Cerebellar cortex (tissue), 1 donor: ENCODE results near the gene CTNNA2.

ENCODE experiments used
- DNase-seq: peaks from one replicate; pipeline ENCODE4 v3.0.0-alpha.2; 2015; ENCODE audit warnings: low spot score

The CTNNA2 gene

DNA sequence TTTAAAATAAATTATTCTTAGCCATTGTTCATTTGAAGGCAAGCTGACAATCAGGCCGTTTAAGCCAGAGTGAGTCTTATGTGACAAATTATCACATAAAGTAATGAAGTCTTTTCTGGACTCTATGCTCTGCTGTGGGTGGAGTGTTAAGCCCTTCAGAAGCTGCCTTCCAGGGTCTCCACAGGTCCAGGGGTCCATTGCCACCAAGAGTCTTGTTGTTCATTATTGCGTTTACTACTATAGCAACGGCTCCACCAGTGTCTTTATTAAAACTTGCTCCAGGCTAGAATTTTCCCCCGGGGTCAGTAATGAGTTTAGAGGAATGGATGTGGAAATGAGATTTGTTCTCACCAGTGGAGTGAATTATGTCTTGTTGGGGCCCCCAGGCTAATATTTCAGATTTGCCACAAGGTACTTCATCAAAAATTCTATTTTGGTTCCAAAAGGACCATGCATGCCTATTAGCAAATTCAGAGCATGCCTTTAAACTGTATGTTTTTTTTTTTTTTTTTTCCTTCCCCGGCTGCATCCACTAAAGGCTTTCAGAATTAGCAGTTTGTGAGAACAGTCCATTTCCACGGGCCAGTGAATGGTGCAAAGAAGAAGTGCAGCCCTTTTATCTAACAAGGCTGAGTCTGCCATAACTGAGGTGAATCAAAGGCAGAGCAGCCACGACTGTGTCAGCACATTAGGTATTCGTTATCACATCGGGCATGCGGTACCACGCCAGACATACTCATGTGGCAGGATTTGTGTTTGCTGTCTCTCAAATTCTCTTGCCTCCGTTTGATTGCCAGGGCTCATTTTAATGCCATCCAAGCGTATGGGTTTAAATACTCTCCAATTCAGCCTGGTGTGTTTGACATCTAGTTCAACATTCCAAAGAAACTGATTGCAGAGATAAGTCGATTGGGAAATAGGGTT lies 817.9 kb downstream of the CTNNA2 start:
- DNase-seq, result no peak

DNA sequence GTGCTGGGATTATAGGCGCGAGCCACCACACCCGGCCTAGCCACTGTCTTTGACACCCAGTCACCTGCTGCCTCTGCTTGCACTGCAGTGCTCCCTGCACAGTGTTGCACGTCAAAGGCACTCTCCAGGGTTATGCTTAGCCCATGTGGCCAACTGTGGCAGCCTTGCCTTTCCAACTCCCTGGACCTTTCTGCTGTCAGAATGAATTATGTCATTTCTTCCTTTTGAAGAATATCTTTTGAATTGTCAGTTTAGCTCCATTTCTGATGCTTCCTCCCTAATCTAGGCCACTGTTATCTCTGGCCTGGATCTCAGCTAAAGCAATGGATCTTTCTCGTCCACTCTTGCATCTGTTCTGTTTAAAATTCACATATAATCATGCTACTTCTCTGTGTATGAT lies 821.0 kb downstream of the CTNNA2 start:
- DNase-seq, result no peak

DNA sequence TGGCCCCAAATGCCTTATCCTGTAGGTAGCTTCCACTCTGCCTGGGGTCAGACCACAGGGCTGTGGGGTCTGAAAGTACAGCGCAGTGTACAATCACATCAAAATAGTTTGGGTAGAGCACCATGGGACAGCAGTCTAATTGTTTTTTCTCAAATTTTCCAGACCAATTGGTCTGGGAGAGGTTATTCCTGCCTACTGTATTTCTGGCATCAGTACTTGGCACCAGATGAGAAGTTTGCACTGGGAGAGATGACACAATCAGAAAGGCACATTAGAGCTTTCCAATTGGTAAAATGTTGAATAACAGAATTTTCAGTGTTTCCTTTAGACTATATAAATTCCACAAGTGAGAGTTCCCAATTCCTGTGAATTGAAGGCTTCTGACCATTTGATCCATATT lies 822.6 kb downstream of the CTNNA2 start:
- peak; percentile 71 for DNase-seq

DNA sequence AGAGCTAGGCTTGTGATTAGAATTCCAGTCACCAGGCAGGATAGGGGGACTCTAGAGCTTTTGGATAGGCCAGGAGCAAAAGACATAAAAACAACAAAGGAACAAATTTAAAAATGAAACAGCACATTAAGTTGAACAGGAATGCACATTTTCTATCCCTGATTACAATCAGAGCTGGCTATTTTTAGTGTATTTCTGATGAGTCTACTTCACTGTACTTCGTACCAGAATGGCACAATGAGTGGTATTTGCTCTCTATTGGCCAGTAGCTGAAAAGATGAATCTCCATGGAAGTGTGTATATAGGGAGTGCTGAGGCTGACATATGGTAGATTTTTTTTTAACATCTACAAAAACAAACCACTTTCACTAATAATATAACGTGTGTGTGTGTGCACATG lies 825.9 kb downstream of the CTNNA2 start:
- DNase-seq, result no peak

DNA sequence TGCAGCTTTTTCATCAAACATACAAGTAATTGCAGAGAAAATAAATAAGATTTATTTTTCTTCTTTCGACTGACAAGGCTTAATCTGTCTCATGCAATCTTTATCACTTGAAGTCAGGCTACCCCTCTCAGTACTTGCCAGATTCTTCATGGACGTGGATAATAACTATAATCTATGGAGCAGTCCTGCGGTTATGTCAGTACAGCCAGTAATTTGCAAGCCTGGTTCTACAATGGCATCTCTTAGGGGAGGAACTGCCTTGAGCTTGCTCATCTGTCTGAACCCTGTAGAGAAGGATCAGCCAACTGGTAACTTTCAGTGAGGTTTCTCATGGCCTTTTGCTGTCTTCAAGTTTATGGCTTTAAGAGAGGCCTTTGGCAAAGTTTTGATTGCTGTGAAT lies 827.2 kb downstream of the CTNNA2 start:
- no peak for DNase-seq

DNA sequence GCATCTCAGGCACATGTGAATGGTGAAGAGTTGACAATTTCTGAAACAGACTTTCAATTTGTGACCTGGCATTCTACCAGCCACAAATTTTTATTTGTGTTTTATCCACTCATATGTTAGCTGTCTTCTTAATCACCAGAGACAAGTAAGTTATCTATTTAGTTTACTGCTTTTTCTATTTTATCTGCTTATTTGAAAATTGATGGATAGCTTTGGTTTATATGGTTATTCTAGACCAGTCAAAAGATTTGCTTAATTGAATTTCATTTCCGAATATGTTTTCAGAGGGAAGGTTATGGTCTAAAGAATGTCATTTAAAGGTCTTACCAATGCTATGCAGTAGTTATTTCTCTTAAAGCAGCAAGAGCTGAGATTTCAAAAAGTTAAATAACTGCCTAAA lies 835.2 kb downstream of the CTNNA2 start:
- DNase-seq, result no peak

DNA sequence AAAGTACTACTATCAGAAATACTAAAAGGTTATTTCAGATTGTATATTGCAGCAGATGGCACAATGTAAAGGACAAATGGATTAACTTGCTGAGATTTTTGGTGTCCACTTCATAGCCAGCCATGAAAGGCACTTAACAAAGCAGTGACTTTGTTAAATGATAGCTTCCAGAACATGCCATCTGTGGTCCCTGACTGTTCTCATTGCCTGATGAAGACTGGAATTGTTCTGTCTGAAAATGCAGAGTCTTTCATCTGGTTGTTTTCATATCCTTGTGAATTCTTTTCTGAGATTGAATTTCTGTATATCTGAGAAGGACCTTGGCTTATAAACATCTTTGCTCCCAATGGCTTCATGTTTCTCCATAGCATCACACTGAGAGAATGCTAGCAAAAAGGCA lies 836.1 kb downstream of the CTNNA2 start:
- no peak for DNase-seq

DNA sequence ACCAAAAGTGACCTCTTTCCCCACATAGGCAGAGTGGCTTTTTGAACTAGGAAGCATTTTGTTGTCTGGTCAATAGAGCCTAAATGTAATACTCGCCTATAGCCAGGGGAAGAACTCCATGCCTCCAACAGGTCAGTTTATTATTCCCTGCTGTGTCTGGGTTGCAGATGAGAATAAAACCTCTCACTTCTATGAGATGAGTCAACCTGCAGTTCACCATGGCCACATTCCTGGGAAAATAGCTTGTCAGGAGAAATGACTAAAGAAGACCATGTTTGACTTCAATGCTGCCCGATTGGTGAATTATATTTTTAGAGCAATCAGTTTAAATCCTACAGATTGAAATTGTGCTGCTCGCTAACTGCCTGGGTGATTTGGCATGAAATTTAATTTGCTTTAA lies 838.4 kb downstream of the CTNNA2 start:
- no peak for DNase-seq

DNA sequence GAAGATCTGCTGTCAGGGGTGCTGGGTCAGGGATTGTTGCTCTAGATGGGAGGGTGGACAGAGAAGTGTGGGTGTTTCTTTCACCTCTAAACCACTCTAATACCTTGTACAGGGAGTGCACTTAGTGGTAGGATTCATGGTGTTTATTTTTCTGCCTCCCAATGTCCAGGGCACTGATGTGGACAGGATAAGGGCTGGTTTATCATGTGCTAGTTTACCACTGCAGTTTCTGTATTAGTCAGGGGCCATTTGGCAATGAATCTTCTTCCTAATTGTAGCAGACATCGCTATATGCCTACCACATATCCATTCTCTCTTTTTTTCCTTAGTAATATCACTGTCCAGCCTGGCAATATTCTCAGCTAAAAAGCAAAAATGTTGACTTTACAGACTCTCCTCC lies 842.0 kb downstream of the CTNNA2 start:
- no peak for DNase-seq

DNA sequence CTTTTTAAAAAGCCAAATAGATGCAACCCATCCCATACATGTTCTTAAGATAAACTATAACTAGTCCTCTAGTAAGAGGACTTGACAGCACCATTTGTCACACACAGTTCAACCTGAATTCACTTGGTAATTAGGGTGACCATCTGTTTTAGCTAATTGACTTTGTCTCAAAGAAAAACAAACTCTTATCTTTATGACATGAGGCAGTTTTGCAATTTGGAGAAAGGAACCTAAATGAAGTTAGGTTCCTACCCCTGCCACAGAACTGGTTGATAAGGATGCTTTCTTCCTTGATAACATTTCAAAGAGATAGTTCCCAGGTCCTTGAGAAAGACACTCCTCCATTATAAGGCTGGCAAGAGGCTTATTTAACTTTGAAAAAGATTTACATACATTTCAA lies 849.1 kb downstream of the CTNNA2 start:
- peak; percentile 3 for DNase-seq

DNA sequence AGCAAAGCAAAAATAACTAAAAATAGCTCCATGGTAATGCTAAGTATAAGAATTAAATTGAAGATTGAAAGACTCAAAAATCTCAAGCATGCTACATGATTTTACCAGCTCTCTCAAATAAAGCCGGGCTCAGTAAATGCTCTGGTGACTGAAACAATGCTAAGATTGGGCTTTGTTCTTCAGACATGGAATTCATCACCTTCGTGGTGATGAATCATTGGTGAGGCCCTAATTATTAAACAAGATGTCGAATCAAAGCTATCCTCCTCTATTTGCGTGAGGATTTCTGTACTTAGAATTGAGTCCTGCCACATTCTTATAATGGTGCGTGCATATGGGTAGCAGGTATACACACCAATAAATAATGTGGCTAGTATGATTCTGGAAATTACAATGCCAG lies 850.5 kb downstream of the CTNNA2 start:
- DNase-seq, result no peak

DNA sequence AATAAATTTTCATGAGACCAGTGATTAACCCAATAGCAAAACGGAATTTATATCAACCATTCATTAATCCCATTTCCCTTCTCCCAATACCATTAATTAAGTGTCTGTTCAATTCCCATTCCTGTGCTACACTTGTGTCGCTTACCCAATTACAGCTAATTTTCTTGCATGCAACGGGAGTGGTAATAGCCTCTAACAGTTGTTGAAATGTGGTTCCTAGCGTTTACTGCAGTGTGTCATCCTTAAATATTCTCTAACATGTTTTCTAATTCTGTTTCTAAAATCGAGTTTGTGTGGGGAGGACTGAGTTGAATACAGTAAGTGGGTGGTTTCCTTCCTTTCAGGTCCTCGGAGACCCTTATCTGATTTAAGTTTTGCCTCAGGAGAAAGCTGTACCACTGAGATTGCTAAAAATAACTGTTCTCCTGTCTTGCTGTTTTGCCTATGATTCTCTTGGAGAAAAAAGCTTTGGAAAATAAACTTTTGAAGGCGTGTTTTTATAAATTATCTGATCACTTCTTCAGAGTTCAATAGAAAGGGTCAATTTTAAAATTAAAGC lies 851.0 kb downstream of the CTNNA2 start:
- DNase-seq, result no peak

DNA sequence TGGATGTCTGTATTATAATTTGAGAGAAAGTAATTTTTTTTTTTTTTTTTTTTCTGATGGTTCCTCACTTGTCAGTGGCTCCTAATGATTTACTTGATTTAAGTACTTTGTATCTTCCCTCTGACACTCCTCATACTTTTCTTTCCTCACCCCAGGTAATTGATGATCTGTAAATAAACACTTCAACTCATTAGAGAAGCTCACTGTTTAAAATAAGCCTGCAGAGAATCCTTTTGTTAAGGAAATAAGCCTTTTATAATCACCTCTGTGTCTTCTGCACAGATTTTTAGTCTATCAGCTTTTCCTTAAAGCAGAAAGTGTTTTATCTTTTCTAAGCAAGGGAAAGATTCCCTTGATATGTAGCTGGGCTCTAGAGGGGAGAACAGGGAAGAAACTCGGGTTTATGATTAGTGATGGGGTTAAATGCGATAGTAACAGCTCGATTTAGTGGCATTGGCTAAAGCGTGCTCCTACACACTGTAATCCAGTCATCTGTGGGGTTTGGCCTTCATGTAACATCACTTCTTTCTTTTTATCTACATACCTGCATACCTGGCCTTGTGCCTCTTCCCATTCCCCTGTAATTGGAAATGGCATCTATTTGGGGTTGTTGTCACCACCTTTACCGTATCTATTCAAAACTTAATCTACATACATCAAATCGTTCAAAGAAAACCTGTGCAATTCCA lies 851.8 kb downstream of the CTNNA2 start:
- DNase-seq, result no peak

DNA sequence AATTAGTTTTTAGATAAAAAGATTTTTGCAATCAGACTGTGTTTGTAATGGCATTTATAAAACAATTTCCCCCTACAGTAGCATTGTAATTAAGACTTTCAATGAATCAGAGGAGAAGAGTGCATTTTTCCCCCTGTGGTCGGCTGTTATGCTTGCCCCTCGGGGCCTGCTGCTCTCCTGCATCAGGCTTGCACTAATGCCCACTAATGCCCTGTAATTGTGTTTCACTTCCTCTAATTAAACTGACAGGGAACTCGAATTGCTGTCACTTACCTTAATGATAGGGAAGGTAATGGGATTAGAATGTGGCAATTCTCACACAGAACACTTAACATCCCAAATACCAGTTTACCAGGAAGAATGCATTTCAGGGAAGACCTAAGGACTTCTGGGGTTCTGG lies 852.9 kb downstream of the CTNNA2 start:
- DNase-seq, result no peak

DNA sequence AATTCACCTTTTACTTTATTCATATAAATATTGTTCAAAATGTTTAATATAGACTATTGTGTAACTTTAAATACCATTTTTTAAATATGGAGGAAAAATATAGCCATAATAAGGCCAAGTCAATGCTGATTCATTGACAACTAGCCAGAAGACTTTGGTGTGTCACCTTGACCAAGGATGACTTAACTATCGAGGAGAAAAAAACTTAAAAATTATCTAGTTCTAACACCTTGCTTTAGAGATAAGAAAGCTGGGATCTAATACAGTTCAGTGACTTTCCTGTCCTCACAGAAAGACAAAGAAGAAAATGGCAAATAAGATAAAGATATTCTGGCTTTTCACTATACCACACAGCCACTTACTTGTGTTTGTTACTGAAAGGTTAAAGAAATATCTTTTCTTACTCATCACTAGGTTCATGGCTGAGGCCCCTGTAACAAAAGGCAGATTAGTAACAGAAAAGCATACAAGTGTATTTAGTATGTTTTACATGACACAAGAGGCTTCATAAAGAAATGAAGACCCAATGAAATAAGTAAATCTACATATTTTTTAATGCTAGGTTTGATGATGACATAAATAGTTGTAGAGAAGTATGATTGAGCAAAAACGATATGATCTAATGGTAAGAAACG lies 857.6 kb downstream of the CTNNA2 start:
- DNase-seq, result no peak

DNA sequence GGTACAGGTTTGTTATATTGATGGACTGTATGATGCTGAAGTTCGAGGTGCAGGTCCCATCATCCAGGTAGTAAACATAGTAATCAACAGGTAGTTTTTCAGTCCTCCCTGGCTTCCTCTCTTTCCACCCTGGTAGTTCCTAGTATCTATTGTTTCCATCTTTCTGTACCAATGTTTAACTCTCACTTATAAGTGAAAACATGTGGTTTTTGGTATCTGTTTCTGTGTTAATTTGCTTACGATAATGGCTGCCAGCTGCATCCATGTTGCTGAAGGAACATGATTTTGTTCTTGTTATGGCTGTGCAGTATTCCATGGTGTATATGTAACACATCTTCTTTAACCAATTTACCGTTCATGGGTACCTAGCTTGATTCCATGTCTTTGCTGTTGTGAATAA lies 861.3 kb downstream of the CTNNA2 start:
- no peak for DNase-seq

DNA sequence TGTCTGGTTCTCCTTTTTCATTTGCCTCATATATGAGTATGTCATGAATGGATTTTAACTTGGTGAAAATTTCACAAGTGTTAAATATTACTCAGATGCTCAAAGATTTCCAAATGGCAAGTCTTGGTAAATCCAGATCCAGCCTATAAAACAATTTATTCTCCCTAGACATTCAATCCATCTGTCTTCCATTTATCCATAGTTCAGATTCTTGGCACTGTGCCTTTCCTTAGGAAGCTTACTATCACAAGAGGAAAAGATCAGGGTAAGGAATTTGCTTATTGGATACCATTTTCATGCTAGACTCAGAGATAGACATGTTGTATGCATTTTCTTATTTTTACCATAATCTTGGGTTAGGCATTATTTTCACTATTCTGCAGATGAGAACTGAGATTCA lies 864.2 kb downstream of the CTNNA2 start:
- DNase-seq, result no peak

DNA sequence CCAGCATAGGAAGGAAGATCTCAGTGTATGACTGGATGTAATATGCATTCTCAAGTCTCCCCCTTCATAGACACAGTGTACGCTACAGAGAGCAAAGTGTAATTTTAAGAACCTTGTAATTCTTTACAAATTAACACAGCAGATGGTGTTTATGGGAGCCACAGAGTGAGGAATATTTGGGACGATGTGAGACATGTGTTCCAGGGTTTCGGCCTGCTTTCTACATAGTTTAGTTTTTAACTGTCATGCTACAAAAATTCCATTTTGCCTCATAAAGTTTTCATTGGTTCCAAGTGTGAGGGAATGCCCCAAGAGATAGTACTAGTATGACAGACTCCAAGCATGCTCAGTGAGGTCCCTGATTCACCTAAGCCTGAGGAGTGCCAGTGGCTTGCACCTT lies 867.9 kb downstream of the CTNNA2 start:
- no peak for DNase-seq

DNA sequence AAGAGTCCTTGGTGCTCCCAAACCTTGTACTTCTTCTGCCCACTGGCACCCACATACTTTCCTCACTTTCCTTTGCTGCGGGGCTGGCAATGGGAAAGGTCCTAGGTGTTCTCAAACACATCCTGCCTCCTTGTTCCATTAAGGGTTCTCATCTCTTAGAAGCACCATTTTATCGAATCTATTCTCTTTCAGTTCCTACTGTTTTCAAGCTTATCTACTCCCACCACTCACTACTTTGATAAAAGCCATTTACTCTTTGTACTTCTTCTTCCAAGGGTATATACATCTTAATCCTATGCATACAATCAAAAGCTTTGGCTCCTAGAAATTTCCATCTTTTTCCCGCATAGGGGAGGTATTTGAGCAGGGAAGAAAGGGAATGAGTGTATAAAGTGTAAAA lies 868.8 kb downstream of the CTNNA2 start:
- no peak for DNase-seq

DNA sequence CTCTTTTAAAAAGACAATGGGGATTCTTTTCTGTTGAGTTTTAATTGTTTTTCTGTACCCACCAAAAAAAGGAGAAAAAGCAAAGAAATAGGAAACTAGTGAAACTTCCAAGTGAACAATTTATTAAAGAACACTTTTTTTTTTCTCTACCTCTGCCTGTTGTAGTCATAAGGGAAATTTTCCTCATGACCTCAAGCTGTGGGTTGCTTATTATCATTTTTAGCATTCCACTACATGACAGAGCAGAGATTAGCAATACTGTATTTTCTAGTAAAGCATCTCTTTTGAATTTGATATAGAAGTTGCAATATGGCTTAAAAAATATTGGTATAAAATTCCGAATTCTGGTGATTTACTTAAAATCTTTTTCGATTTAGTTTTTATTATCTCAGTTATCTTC lies 879.6 kb downstream of the CTNNA2 start:
- no peak for DNase-seq

DNA sequence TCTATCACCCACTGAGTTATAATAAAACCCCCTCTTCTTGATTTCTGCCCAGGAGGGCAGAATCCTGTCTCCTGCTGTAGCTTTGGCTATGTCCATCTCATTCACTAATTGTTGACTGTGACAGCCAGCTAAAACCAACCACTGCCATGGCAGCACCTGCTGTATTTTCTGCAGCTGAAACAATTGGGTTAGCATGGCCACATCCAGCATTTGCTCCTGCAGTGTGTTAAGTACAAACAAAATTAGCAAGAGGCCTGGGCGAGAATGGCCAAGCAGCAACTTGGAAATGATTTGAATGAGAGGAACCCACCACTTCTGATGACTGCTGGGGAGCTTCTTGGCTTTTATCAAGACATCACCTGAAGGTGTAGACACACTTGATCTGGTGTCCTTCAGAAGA lies 881.1 kb downstream of the CTNNA2 start:
- DNase-seq, result peak; percentile 64

DNA sequence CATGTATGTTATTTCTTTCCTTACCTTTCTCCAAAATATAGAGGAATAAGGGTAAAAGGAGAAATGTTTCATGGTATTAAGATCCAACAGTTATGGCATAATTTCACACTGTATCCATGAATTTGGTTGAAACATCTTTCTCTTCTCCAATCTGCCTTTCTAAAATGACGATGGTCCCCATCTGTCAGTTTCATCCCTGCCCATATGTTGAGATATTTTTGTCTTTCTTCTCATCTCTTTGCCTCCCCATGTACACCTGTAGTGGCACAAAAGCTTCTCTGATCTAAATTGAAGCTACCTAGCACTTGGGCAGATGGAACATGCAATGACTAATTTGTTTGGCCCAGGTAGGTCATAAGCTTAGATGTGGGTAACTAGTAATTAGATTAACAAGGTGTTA lies 882.4 kb downstream of the CTNNA2 start:
- DNase-seq, result peak; percentile 83

DNA sequence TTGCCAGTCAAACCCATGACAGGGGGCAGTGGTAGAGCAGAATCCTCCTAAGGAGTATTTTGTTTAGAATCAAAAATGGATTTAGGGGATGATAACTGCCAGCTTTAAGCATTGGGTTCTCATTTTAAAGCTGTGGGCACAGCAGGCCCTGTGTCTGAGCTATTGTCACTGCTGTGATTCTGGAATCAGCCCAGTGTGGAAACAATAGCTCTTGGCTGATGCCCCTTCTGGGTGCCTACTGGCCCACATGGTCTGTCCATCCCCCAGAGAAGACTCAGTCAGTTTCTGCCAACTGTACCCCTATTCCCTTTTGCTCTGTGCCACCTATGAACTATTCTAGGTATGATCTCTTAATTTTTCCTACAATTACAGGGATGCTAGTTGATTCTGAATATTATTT lies 883.4 kb downstream of the CTNNA2 start:
- peak; percentile 77 for DNase-seq
